ENCODE data around the gene TOP2B.

Gene TOP2B

DNA sequence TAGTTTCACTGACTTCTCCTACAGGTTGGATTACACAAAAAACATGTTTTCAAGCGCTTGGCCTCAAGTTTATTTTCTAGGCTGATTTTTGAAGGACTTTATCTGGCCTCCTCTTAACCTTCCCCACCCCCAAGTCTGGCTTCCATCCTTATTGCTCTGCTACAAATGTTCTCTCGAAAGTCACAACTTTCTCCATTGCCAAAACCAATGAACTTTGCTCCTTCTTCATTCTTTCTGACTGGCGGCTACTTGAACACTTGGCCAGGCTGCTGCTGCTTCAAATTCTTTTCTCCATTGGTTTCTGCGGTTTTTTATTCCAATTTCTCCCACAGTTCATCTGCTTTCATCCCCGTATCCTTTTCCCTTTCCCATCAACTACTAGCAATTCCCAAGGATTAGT lies 106.6 kb downstream of the TOP2B start:
- no peak for DNase-seq (ENCODE audit: low read depth)

DNA sequence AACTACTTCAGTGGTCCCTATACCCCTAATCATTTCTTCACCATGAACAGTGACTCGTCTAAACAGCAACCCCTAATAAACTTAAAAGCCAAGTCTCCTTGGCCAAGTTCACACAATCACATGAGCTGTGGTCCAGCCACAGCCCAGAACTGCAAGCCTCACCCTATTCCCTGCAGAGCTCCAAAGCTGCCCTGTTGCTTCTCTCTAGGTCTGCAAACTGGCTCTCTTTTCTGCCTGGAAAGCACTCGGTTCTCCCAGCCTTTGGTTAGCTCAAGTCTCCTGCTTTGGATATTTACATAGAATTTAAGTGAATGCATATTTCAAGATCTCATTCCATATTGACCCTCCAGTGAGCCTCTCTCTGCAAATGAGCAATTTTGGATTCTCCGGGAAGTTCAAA lies 107.0 kb downstream of the TOP2B start:
- DNase-seq (ENCODE audit: low read depth), result no peak

DNA sequence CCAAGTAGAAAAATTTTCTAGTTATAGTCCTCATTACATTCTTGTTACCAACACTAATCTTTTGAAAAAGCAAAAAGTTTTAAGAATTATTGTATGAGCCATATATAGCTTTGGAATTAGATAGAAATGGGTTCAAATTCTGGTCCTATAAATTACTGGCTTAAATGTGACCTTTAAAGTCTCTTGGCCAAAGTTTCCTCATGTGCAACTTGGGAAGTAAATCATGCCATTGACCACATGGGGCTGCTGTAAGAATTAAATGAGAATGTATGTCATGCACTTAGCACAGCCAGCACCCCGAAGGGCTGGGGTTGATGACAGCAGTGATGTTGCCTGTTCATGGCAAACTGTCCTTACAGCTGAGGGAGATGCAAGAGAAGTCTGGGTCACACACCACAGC lies 108.3 kb downstream of the TOP2B start:
- no peak for DNase-seq (ENCODE audit: low read depth)

DNA sequence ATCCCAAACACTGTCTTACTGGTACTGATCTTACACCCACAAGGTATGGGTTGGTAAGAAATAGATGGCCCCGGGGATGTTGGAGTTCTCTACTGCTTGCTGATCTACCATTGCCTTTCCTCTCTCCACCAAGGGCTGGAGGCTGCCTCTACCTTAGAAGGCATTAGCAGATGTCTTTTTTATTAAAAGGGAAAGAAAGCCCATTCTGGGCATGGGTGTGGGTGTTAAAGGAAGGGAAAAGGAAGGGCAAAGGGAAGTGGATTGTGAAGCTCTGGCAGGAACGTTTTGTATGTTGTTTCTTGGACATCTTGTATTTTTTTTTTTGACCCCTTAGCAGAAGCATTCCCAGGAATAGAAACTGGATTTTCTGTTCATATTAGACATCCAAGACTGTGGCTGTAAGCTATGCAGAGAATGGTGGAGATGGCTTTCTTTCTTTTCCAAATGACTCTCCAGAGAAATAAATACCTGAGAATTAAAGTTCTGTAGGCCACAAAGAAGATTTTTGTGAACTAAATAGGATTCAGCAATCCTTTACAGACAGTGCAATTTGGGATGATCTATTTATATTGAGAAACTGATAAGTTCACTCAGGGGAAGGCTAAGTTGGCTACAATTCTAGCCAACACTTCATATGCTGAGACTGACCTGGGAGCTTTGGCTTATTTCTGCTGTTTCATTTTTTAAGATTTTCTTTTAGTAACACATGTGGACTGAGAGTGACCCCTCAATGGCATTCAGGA lies 108.8 kb downstream of the TOP2B start:
- DNase-seq (ENCODE audit: low read depth), result no peak

DNA sequence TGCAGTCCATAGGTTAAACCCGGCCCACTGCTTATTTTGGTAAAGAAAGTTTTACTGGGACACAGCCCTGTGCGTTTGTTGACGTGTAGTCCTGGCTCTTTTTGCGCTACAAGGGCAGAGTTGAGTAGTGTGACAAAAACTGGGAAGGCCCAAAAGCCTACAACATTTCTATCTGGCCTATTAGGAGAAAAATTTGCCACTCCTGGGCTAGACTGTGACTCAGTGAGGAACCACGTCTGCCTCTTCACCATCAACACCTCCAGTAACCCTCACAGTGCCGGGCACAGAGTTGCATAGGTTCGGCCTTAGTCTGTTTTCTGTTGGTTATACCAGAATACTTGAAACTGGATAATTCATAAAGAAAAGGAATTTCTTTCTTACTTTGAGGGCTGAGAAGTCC lies 110.3 kb downstream of the TOP2B start:
- no peak for DNase-seq (ENCODE audit: low read depth)

DNA sequence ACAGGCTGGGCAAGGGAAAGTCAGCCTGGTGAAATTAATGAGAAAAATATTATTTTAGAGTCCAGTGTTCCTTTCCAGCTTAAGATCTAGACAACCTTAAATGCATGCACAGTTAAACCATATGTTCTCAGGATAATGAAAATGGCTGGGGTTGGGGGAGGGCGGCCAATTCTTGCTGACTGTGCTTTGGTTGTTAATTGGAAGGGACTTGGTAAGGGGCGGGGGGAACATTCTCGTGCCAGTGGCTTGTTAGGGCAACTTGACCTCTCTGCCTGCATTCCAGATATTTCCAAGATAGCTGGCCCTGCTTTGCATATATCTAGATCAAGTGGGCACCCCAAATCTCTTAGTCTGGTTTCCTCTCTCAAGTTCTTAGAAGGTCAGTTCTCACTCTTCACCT lies 112.5 kb downstream of the TOP2B start:
- no peak for DNase-seq (ENCODE audit: low read depth)

DNA sequence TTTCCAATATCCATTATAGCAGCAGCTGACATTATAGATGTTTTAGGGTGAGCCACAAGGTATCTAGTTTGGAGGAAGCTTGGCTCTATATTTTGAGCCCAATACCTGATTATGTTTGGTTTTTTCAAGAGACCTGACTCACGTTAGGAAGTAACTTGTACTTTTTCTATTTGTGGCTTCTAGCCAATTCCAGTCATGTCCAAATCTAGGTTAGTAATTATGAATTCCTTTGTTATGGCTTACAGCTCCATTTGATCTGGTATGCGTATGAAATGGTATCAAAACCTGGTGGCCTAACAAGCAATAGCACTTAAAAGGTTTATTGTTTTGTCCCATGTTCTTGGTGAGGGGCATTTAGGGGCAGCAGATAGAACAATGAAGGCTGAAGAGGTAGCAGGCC lies 115.9 kb downstream of the TOP2B start:
- DNase-seq (ENCODE audit: low read depth), result no peak

DNA sequence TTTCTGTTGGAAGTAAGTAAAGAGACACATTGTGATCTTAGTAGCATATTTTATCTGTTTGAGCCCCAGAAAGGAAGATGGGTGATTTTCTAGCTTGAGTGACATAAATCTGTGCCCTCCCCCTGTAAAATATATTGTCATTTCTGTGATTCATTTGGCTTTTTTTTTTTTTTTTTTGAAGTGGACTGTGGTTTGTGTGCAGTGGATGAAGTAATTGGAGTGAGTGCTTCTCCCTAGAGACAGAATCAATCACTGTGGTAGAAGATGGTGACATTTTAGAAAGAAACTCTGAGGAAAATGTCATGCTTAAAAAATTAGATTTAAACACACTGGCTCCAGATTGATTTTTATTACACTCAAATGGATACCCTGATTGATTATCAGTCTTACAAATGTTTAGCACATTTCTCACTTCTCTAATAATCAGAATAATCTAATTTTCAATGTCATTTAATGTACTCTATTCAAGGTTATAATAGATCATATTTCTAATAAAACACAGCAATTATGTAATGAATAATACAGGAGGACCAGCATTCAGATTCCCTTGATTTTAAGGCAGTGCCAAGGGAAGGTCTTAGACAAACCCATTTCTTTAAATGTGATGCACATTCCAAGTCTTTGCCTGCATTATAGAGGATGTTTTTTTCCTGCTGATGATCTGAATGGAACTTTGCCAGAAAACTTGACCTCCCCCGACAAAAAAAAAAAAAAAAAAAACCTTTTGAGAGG lies 116.6 kb downstream of the TOP2B start:
- DNase-seq (ENCODE audit: low read depth), result no peak
